ENCODE results near the gene CASZ1. TPM values are rescaled to one million over a fixed set of nuclear protein-coding genes. Genes with fewer than 3 reads are reported as not detected.

Gene CASZ1
- total RNA-seq, 1 donor from 2014 or later: 63.6 TPM

GRCh38 chr1:10624256-10625050, 172.0 kb downstream of the CASZ1 start:
- TF ChIP-seq, protein P1, sequence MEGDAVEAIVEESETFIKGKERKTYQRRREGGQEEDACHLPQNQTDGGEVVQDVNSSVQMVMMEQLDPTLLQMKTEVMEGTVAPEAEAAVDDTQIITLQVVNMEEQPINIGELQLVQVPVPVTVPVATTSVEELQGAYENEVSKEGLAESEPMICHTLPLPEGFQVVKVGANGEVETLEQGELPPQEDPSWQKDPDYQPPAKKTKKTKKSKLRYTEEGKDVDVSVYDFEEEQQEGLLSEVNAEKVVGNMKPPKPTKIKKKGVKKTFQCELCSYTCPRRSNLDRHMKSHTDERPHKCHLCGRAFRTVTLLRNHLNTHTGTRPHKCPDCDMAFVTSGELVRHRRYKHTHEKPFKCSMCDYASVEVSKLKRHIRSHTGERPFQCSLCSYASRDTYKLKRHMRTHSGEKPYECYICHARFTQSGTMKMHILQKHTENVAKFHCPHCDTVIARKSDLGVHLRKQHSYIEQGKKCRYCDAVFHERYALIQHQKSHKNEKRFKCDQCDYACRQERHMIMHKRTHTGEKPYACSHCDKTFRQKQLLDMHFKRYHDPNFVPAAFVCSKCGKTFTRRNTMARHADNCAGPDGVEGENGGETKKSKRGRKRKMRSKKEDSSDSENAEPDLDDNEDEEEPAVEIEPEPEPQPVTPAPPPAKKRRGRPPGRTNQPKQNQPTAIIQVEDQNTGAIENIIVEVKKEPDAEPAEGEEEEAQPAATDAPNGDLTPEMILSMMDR (IDR thresholded peaks at IDR 0.05): no peak
- Histone ChIP-seq H3K27ac (no peak overlapping the region), H3K36me3 (peaks cover 18% of the 10 kb centered on the region), H3K4me1 (no peaks in the 10 kb centered on the region), H3K9me3 (no peaks in the 10 kb centered on the region), H3K4me3 (no peak overlapping the region), H3K27me3 (no peaks in the 10 kb centered on the region)
- ATAC-seq: no peak
- peak; percentile 55 for DNase-seq
- intact Hi-C loops (cut with DNase I): no loop called here

DNA sequence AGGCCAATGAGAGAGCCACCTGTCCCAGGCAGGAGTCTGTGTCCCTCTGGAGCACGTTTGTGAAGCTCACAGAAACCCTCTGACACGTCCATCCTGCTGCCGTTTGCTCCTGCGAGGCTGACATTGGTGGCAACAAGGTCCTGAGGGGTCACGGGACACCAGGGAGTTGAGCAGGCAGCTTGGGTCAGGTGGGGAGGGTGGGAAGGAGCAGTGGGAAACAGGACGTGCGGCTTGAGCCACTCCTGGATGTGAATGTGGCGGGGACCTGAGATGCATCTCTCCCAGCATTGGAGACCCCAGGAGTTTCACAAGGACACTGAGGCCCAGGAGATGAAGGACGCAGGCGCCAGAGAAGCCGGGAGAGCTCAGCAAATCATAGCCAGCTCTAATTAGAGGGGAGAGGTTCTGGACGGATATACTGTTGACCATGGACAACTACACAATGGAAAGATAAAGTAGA, 172.7 kb downstream of the CASZ1 start:
- ATAC-seq: no peak
- H3K4me1 ChIP-seq: no peaks in the 10 kb centered on the region
- no peak overlapping the region for H3K27ac ChIP-seq
- no peak overlapping the region for H3K4me3 ChIP-seq
- H3K9me3 ChIP-seq: no peaks in the 10 kb centered on the region
- TF ChIP-seq, protein P1 (IDR thresholded peaks at IDR 0.05): no peak
- peaks cover 20% of the 10 kb centered on the region for H3K36me3 ChIP-seq
- peak; percentile 46 for DNase-seq
- intact Hi-C loops (cut with DNase I): no loop called here
- H3K27me3 ChIP-seq: no peaks in the 10 kb centered on the region

DNA sequence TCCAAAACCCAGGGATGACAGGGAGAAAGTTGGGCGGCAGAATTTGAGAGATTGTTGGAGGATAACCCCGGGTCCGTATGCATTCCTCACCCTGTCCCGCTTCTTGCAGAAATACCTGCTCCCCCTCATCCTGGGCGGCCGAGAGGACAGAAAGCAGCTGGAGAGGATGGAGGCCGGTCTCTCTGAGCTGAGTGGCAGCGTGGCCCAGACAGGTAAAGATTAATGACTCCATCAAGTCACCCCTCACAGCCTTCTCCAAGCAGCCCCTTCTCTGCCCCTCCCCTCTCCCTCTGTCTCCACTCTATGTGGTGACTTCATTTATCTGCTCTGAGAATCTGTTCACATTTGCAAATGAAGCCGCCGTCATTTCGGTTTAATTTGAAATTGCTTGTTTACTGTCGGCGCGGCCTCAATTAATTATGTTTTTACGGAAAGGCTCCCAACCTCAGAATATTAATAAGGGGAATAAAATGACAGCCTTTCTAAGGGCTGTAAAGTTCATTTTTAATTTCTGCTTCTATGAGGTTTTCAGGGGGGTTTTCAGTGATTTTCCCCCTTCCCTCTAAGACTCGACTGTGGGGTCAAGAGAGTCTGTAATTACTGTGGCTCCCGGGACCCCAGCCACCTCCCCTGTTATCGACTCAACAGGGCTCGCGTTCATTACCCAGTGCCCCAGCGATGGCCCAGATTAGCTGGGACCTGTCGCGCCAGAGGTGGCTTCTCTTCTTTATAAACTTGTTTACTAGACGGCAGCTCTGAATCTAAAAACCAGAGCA, 173.3 kb downstream of the CASZ1 start:
- Histone ChIP-seq H3K27ac (no peak overlapping the region), H3K9me3 (no peaks in the 10 kb centered on the region), H3K27me3 (no peaks in the 10 kb centered on the region), H3K36me3 (peaks cover 22% of the 10 kb centered on the region), H3K4me3 (no peak overlapping the region), H3K4me1 (no peaks in the 10 kb centered on the region)
- ATAC-seq (no peak), DNase-seq (peak; percentile 28)
- TF ChIP-seq, protein P1 (IDR thresholded peaks at IDR 0.05): no peak
- intact Hi-C loops (cut with DNase I): no loop called here

- no peaks in the 10 kb centered on the region for H3K9me3 ChIP-seq
- DNase-seq: peak; percentile 35
- no peak overlapping the region for H3K27ac ChIP-seq
- intact Hi-C loops (cut with DNase I): no loop called here
- no peaks in the 10 kb centered on the region for H3K4me1 ChIP-seq
- H3K27me3 ChIP-seq: no peaks in the 10 kb centered on the region
- H3K4me3 ChIP-seq: no peak overlapping the region
- H3K36me3 ChIP-seq: peaks cover 22% of the 10 kb centered on the region
- TF ChIP-seq, protein P1 (IDR thresholded peaks at IDR 0.05): no peak
- ATAC-seq: no peak
Measured at GRCh38 chr1:10621906-10622305, 174.5 kb downstream of the CASZ1 start.

GRCh38 chr1:10620776-10621175, 175.7 kb downstream of the CASZ1 start:
- TF ChIP-seq, protein P1 (IDR thresholded peaks at IDR 0.05): no peak

More at GRCh38 chr1:10620776-10621175, 175.7 kb downstream of the CASZ1 start:
- Histone ChIP-seq H3K27ac (no peak overlapping the region), H3K27me3 (no peaks in the 10 kb centered on the region), H3K4me3 (no peak overlapping the region), H3K9me3 (no peaks in the 10 kb centered on the region), H3K4me1 (no peaks in the 10 kb centered on the region), H3K36me3 (peaks cover 22% of the 10 kb centered on the region)
- DNase-seq: peak; percentile 7
- intact Hi-C loops (cut with DNase I): no loop called here
- no peak for ATAC-seq
